ENCODE results near the gene C10orf120. TPM values are rescaled to one million over a fixed set of nuclear protein-coding genes. Genes with fewer than 3 reads are reported as not detected.

The C10orf120 gene
- total and polyA plus RNA-seq, 9 of the 15 experiments (the other 6 are each of a cell fraction or from before 2014, with no cell fraction given): not detected

- no peak for TF ChIP-seq CREM (IDR thresholded peaks at IDR 0.05; ENCODE audit: low read depth)
- no peak for TF ChIP-seq HOMEZ (CRISPR knock-in tag; IDR thresholded peaks at IDR 0.05)
- no peak for TF ChIP-seq CBFB (CRISPR knock-in tag; IDR thresholded peaks at IDR 0.05)
- no peak for TF ChIP-seq TCF3 (CRISPR knock-in tag; IDR thresholded peaks at IDR 0.05)
- TF ChIP-seq KAT2B (IDR thresholded peaks at IDR 0.05; ENCODE audit: low read depth, low read length): no peak
- TF ChIP-seq, protein P1, sequence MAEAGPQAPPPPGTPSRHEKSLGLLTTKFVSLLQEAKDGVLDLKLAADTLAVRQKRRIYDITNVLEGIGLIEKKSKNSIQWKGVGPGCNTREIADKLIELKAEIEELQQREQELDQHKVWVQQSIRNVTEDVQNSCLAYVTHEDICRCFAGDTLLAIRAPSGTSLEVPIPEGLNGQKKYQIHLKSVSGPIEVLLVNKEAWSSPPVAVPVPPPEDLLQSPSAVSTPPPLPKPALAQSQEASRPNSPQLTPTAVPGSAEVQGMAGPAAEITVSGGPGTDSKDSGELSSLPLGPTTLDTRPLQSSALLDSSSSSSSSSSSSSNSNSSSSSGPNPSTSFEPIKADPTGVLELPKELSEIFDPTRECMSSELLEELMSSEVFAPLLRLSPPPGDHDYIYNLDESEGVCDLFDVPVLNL (CRISPR knock-in tag; IDR thresholded peaks at IDR 0.05; ENCODE audit: low read depth): no peak
- no peak for TF ChIP-seq TGIF2 (CRISPR knock-in tag; IDR thresholded peaks at IDR 0.05)
Measured at GRCh38 chr10:122662231-122662630, 37.4 kb downstream of the C10orf120 start (continued).

- CTCF ChIA-PET (ENCODE audit: low intra/inter-chr PET ratio): no interaction called here
- no peak for DNase-seq (ENCODE audit: extremely low read depth in 1 of 4, low spot score in 3 of 4)
- Histone ChIP-seq H3K27me3 (ENCODE audit: control insufficient read depth in 2 of 2, insufficient read depth in 2 of 2, low read length in 2 of 2) (peaks cover 0 to 5% of the 10 kb centered on the region in 2 experiments; a peak in 2 of 5 replicates), H4K20me1 (replicated peaks; ENCODE audit: control insufficient read depth, insufficient read depth, low read length) (no peaks in the 10 kb centered on the region), H3K9me3 (replicated peaks; ENCODE audit: control insufficient read depth, insufficient read depth, low read depth, low read length) (no peaks in the 10 kb centered on the region), H3K27ac (ENCODE audit: extremely low read depth, low read depth, low read length) (no peak overlapping the region), H3K4me1 (replicated peaks in 1 of 2; ENCODE audit: control insufficient read depth in 2 of 2, insufficient read depth in 2 of 2, low read length in 2 of 2) (no peaks in the 10 kb centered on the region), H3K9me1 (ENCODE audit: control insufficient read depth, insufficient read depth, low read length) (no peaks in the 10 kb centered on the region), H3K79me2 (ENCODE audit: control insufficient read depth, insufficient read depth, low read length) (no peaks in the 10 kb centered on the region), H3K36me3 (ENCODE audit: control insufficient read depth, insufficient read depth, low read length) (no peaks in the 10 kb centered on the region), H2AFZ (ENCODE audit: low read depth, low read length) (no peak overlapping the region), H3K4me3 (no peak overlapping the region), H3K4me2 (ENCODE audit: insufficient read depth, low read length) (no peak overlapping the region), H3K9ac (ENCODE audit: insufficient read depth in 1 of 2, low read depth in 2 of 2, low read length in 2 of 2) (no peak overlapping the region)
- POLR2A ChIA-PET: interaction anchor here (0.7 kb wide), 1 partner anchor 29 kb away, joined by 3 read pairs; no protein-coding TSS in a partner anchor
- intact Hi-C loops (cut with micrococcal nuclease): no loop called here
- FAIRE-seq: no peak
- 0% methylated on average over 3 of the region's 6 CpGs for WGBS (ENCODE audit: insufficient coverage, low coverage, missing lambda C conversion rate)
- in situ Hi-C loops (cut with MboI): no loop called here
- no TSS peak for BruUV-seq (replicated peaks)
- TF ChIP-seq, protein P2, sequence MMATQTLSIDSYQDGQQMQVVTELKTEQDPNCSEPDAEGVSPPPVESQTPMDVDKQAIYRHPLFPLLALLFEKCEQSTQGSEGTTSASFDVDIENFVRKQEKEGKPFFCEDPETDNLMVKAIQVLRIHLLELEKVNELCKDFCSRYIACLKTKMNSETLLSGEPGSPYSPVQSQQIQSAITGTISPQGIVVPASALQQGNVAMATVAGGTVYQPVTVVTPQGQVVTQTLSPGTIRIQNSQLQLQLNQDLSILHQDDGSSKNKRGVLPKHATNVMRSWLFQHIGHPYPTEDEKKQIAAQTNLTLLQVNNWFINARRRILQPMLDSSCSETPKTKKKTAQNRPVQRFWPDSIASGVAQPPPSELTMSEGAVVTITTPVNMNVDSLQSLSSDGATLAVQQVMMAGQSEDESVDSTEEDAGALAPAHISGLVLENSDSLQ (IDR thresholded peaks at IDR 0.05): no peak
- TF ChIP-seq ZNF23 (CRISPR knock-in tag; IDR thresholded peaks at IDR 0.05): no peak
- TF ChIP-seq RBFOX2 (IDR thresholded peaks at IDR 0.05; ENCODE audit: low read depth, low read length): no peak
- TF ChIP-seq ZNF347 (CRISPR knock-in tag; IDR thresholded peaks at IDR 0.05; ENCODE audit: low read depth): no peak
- no peak for TF ChIP-seq NFRKB (IDR thresholded peaks at IDR 0.05; ENCODE audit: low read depth)
- TF ChIP-seq YY1 (IDR thresholded peaks at IDR 0.05; ENCODE audit: borderline replicate concordance in 1 of 3, control insufficient read depth in 1 of 3, extremely low read depth in 1 of 3, insufficient read depth in 3 of 3, insufficient read length in 1 of 3, insufficient replicate concordance in 2 of 3, low read depth in 1 of 3, low read length in 2 of 3): no peak
- no peak for ATAC-seq
Measured at GRCh38 chr10:122660696-122661095, 39.0 kb downstream of the C10orf120 start.
